ENCODE data around the gene KRTAP5-11. TPM values are rescaled to one million over a fixed set of nuclear protein-coding genes. Genes with fewer than 3 reads are reported as not detected.
"Not testable (repeated sequence)": the region's sequence is repeated elsewhere in the genome, so short reads cannot be mapped to it uniquely, and the experiment has no call there.

The KRTAP5-11 gene
- total and polyA plus RNA-seq, 2 donors (not counting 1 experiment from before 2014, with no cell fraction given) = not detected

GRCh38 chr11:71542382-71542781 lies 40.3 kb downstream of the KRTAP5-11 start:
- Histone ChIP-seq H3K79me2 (ENCODE audit: control insufficient read depth, insufficient read depth, low read length) (no peaks in the 10 kb centered on the region), H3K36me3 (replicated peaks in 1 of 2; ENCODE audit: control extremely low read depth in 1 of 2, control insufficient read depth in 1 of 2, extremely low read depth in 1 of 2, insufficient read depth in 2 of 2, low read length in 1 of 2) (no peaks in the 10 kb centered on the region), H3K4me3 (ENCODE audit: control extremely low read depth in 1 of 5, extremely low read depth in 1 of 5, insufficient read depth in 1 of 5, low read depth in 2 of 5, low read length in 4 of 5) (no peak overlapping the region), H4K20me1 (ENCODE audit: control insufficient read depth, insufficient read depth, low read length, poor library complexity, severe bottlenecking) (no peaks in the 10 kb centered on the region), H3K9ac (ENCODE audit: low read length) (no peak overlapping the region), H3K27ac (ENCODE audit: low read length in 2 of 2) (no peak overlapping the region), H2AFZ (ENCODE audit: insufficient read depth, low read depth, low read length, poor library complexity, severe bottlenecking) (no peak overlapping the region), H3K9me3 (ENCODE audit: control extremely low read depth in 1 of 3, control insufficient read depth in 2 of 3, insufficient read depth in 1 of 3, low read length in 2 of 3) (peaks cover 0 to 25% (median 0%) of the 10 kb centered on the region in 3 donors), H3K4me1 (ENCODE audit: control insufficient read depth in 2 of 2, insufficient read depth in 2 of 2, low read length in 2 of 2) (peaks cover 3 to 10% of the 10 kb centered on the region in 2 donors), H3K27me3 (replicated peaks in 1 of 4; ENCODE audit: control extremely low read depth in 1 of 4, control insufficient read depth in 3 of 4, insufficient read depth in 4 of 4, low read length in 3 of 4) (peaks cover 0 to 3% (median 0%) of the 10 kb centered on the region in 4 experiments), H3K4me2 (replicated peaks; ENCODE audit: low read depth, low read length, poor library complexity, severe bottlenecking) (no peak overlapping the region)
- no peak overlapping the region for H3K4me3 Mint-ChIP-seq
- ATAC-seq (ENCODE audit: low read depth) (no peak), DNase-seq (no peak)
- H3K27me3 Mint-ChIP-seq = peaks cover 7% of the 10 kb centered on the region
- ChIA-PET CTCF (no interaction called here), POLR2A (no interaction called here)
- no peak for TF ChIP-seq EZH2 (IDR thresholded peaks at IDR 0.05; ENCODE audit: borderline replicate concordance, insufficient read depth, low read depth, low read length, poor library complexity, severe bottlenecking)
- TF ChIP-seq, protein P1, sequence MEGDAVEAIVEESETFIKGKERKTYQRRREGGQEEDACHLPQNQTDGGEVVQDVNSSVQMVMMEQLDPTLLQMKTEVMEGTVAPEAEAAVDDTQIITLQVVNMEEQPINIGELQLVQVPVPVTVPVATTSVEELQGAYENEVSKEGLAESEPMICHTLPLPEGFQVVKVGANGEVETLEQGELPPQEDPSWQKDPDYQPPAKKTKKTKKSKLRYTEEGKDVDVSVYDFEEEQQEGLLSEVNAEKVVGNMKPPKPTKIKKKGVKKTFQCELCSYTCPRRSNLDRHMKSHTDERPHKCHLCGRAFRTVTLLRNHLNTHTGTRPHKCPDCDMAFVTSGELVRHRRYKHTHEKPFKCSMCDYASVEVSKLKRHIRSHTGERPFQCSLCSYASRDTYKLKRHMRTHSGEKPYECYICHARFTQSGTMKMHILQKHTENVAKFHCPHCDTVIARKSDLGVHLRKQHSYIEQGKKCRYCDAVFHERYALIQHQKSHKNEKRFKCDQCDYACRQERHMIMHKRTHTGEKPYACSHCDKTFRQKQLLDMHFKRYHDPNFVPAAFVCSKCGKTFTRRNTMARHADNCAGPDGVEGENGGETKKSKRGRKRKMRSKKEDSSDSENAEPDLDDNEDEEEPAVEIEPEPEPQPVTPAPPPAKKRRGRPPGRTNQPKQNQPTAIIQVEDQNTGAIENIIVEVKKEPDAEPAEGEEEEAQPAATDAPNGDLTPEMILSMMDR (IDR thresholded peaks at IDR 0.05) = no peak
- peaks cover 6% of the 10 kb centered on the region for H3K9me3 Mint-ChIP-seq (ENCODE audit: insufficient read depth)
- H3K27ac Mint-ChIP-seq = no peak overlapping the region
- peaks cover 19% of the 10 kb centered on the region for H3K4me1 Mint-ChIP-seq
- 100% methylated on average over 5 of the region's 7 CpGs for WGBS (ENCODE audit: insufficient coverage)
- intact Hi-C loops (cut with micrococcal nuclease) = no loop called here

GRCh38 chr11:71540521-71541304 lies 42.0 kb downstream of the KRTAP5-11 start:
- intact Hi-C loops (cut with micrococcal nuclease); H3K36me3 ChIP-seq (replicated peaks in 1 of 2; ENCODE audit: control extremely low read depth in 1 of 2, control insufficient read depth in 1 of 2, extremely low read depth in 1 of 2, insufficient read depth in 2 of 2, low read length in 1 of 2); POLR2A ChIA-PET; H4K20me1 ChIP-seq (ENCODE audit: control insufficient read depth, insufficient read depth, low read length, poor library complexity, severe bottlenecking); CTCF ChIA-PET; H3K27ac Mint-ChIP-seq; H3K9me3 Mint-ChIP-seq (ENCODE audit: insufficient read depth); H3K79me2 ChIP-seq (ENCODE audit: control insufficient read depth, insufficient read depth, low read length); H3K27me3 ChIP-seq (replicated peaks in 1 of 4; ENCODE audit: control extremely low read depth in 1 of 4, control insufficient read depth in 3 of 4, insufficient read depth in 4 of 4, low read length in 3 of 4); ATAC-seq (ENCODE audit: low read depth); H3K4me3 Mint-ChIP-seq; H2AFZ ChIP-seq (ENCODE audit: insufficient read depth, low read depth, low read length, poor library complexity, severe bottlenecking); H3K27me3 Mint-ChIP-seq; H3K27ac ChIP-seq (ENCODE audit: low read length in 2 of 2); H3K9ac ChIP-seq (ENCODE audit: low read length); H3K4me2 ChIP-seq (replicated peaks; ENCODE audit: low read depth, low read length, poor library complexity, severe bottlenecking); DNase-seq; H3K4me3 ChIP-seq (ENCODE audit: control extremely low read depth in 1 of 5, extremely low read depth in 1 of 5, insufficient read depth in 1 of 5, low read depth in 2 of 5, low read length in 4 of 5): not testable (repeated sequence)
- Histone ChIP-seq H3K4me1 (ENCODE audit: control insufficient read depth in 2 of 2, insufficient read depth in 2 of 2, low read length in 2 of 2) (peaks cover 3 to 10% of the 10 kb centered on the region in 2 donors), H3K9me3 (ENCODE audit: control extremely low read depth in 1 of 3, control insufficient read depth in 2 of 3, insufficient read depth in 1 of 3, low read length in 2 of 3) (peaks cover 0 to 12% (median 0%) of the 10 kb centered on the region in 3 donors)
- WGBS (ENCODE audit: insufficient coverage) = 79% methylated on average over 8 of the region's 9 CpGs
- H3K4me1 Mint-ChIP-seq = peaks cover 19% of the 10 kb centered on the region

- CTCF ChIA-PET; H2AFZ ChIP-seq (ENCODE audit: insufficient read depth, low read depth, low read length, poor library complexity, severe bottlenecking); H3K4me3 Mint-ChIP-seq; H3K27ac Mint-ChIP-seq; DNase-seq; H3K4me3 ChIP-seq (ENCODE audit: control extremely low read depth in 1 of 5, extremely low read depth in 1 of 5, insufficient read depth in 1 of 5, low read depth in 2 of 5, low read length in 4 of 5); H3K79me2 ChIP-seq (ENCODE audit: control insufficient read depth, insufficient read depth, low read length); H3K36me3 ChIP-seq (replicated peaks in 1 of 2; ENCODE audit: control extremely low read depth in 1 of 2, control insufficient read depth in 1 of 2, extremely low read depth in 1 of 2, insufficient read depth in 2 of 2, low read length in 1 of 2); H3K27me3 Mint-ChIP-seq; H3K27me3 ChIP-seq (replicated peaks in 1 of 4; ENCODE audit: control extremely low read depth in 1 of 4, control insufficient read depth in 3 of 4, insufficient read depth in 4 of 4, low read length in 3 of 4); intact Hi-C loops (cut with micrococcal nuclease); H3K9me3 Mint-ChIP-seq (ENCODE audit: insufficient read depth); H4K20me1 ChIP-seq (ENCODE audit: control insufficient read depth, insufficient read depth, low read length, poor library complexity, severe bottlenecking); ATAC-seq (ENCODE audit: low read depth); H3K9ac ChIP-seq (ENCODE audit: low read length); H3K27ac ChIP-seq (ENCODE audit: low read length in 2 of 2); POLR2A ChIA-PET; H3K4me2 ChIP-seq (replicated peaks; ENCODE audit: low read depth, low read length, poor library complexity, severe bottlenecking): not testable (repeated sequence)
- 88% methylated on average over 8 of the region's 11 CpGs for WGBS (ENCODE audit: insufficient coverage)
- H3K4me1 Mint-ChIP-seq = peaks cover 19% of the 10 kb centered on the region
- H3K9me3 ChIP-seq (ENCODE audit: control extremely low read depth in 1 of 3, control insufficient read depth in 2 of 3, insufficient read depth in 1 of 3, low read length in 2 of 3) = peaks cover 0 to 11% (median 0%) of the 10 kb centered on the region in 3 donors
- peaks cover 3 to 10% of the 10 kb centered on the region in 2 donors for H3K4me1 ChIP-seq (ENCODE audit: control insufficient read depth in 2 of 2, insufficient read depth in 2 of 2, low read length in 2 of 2)
Observed at GRCh38 chr11:71539971-71540370, 42.7 kb downstream of the KRTAP5-11 start.

All from B cell (primary cell).